Endothelial cell of umbilical vein (primary cell): ENCODE results near the gene DOLK. TPM values are rescaled to one million over a fixed set of nuclear protein-coding genes. Genes with fewer than 3 reads are reported as not detected.

Experiments
- BruUV-seq: library from RNA; stranded (reverse); fragments of 400-500 nt; replicated peaks from 2 replicates; lab custom pipeline; 2021; lab: Mats Ljungman, UMichigan
- CTCF ChIA-PET: fragments of 300-600, 350-600 bp; sonication (Branson Sonifier 250); formaldehyde crosslinking; loops from one replicate; lab custom pipeline; 2021; ENCODE audit warnings: antibody characterized with exemption, inconsistent platforms; lab: Charles Lee
- POLR2A ChIA-PET: fragments of 300-600, 350-600 bp; sonication (Branson Sonifier 250); formaldehyde crosslinking; loops from one replicate; lab custom pipeline; 2021; ENCODE audit warnings: antibody characterized with exemption, inconsistent platforms; lab: Charles Lee
- DNase-seq: peaks from one replicate; pipeline ENCODE4 v3.0.0-alpha.2; 2011; ENCODE audit warnings: low read depth, low spot score
- FAIRE-seq: peaks from 2 replicates; lab custom pipeline; 2011; peaks lifted over from hg19 to GRCh38; lab: Jason Lieb, UNC
- H2AFZ ChIP-seq: 2 replicates; pipeline ENCODE4 v1.6.0; 2012; ENCODE audit warnings: low read depth, low read length, control low read depth, inconsistent platforms
- H3K27ac ChIP-seq: 2 replicates; pipeline ENCODE4 v1.5.1; 2011; ENCODE audit warnings: low read depth, mild to moderate bottlenecking, control low read depth, low read length, moderate library complexity; ENCODE audit not compliant: insufficient read depth
- H3K27me3 ChIP-seq, 2 experiments: 2 replicates each; pipeline versions ENCODE4 v1.6.0 to v1.6.1; 2011; ENCODE audit warnings: low read length in 2 of 2, mixed read lengths in 1 of 2; ENCODE audit not compliant: control insufficient read depth in 2 of 2, insufficient read depth in 2 of 2
- H3K36me3 ChIP-seq, 2 experiments: 2 replicates in 1 of 2; 3 replicates in 1 of 2; pipeline ENCODE4 v1.5.1; 2011; ENCODE audit warnings: low read length in 2 of 2, mild to moderate bottlenecking in 1 of 2, moderate library complexity in 1 of 2; ENCODE audit not compliant: control insufficient read depth in 2 of 2, insufficient read depth in 2 of 2; ENCODE audit errors: extremely low read depth in 1 of 2
- H3K4me1 ChIP-seq: 3 replicates; pipeline ENCODE4 v1.5.1; 2011; ENCODE audit warnings: mild to moderate bottlenecking, low read length; ENCODE audit not compliant: control insufficient read depth, insufficient read depth; ENCODE audit errors: extremely low read depth
- H3K4me2 ChIP-seq: 2 replicates; pipeline ENCODE4 v1.6.1; 2011; ENCODE audit warnings: low read length, control low read depth, mixed read lengths; ENCODE audit not compliant: insufficient read depth
- H3K4me3 ChIP-seq, 3 experiments: fragments of 200-600 bp in 1 of 3; sonication (generic), shearing (Covaris generic) in 1 of 3; replicated peaks in 1 of 3; 2 replicates each; pipeline ENCODE4 v1.5.1; 2011 to 2016; ENCODE audit warnings: control low read depth in 3 of 3, low read length in 3 of 3, mild to moderate bottlenecking in 2 of 3, inconsistent platforms in 1 of 3, low read depth in 1 of 3, moderate library complexity in 1 of 3; ENCODE audit not compliant: insufficient read depth in 1 of 3
- H3K79me2 ChIP-seq: 2 replicates; pipeline ENCODE4 v1.6.0; 2012; ENCODE audit warnings: low read length, inconsistent platforms; ENCODE audit not compliant: control insufficient read depth, insufficient read depth
- H3K9ac ChIP-seq: replicated peaks from 2 replicates; pipeline ENCODE3; 2011; ENCODE audit warnings: low read length, control low read depth; ENCODE audit not compliant: insufficient read depth; ENCODE audit errors: extremely low read depth
- H3K9me1 ChIP-seq: replicated peaks from 3 replicates; pipeline ENCODE4 v1.6.0; 2011; ENCODE audit warnings: mild to moderate bottlenecking, low read length; ENCODE audit not compliant: control insufficient read depth, insufficient read depth; ENCODE audit errors: extremely low read depth
- H3K9me3 ChIP-seq: replicated peaks from 2 replicates; pipeline ENCODE4 v1.5.1; 2012; ENCODE audit warnings: low read length, inconsistent platforms; ENCODE audit not compliant: control insufficient read depth, insufficient read depth
- H4K20me1 ChIP-seq: replicated peaks from 2 replicates; pipeline ENCODE3; 2011; ENCODE audit warnings: mild to moderate bottlenecking, low read length; ENCODE audit not compliant: control insufficient read depth, insufficient read depth; ENCODE audit errors: extremely low read depth
- CTCF ChIP-seq, 2 donors: IDR thresholded peaks; 1 replicate in 1 of 2; 2 replicates in 1 of 2; pipeline ENCODE4 v1.5.1; 2011; ENCODE audit warnings: low read length in 2 of 2, mild to moderate bottlenecking in 2 of 2, moderate library complexity in 2 of 2, control low read depth in 1 of 2, inconsistent platforms in 1 of 2, low read depth in 1 of 2; ENCODE audit not compliant: insufficient read depth in 1 of 2; ENCODE audit errors: extremely low read depth in 1 of 2
- EZH2 ChIP-seq: IDR thresholded peaks from 2 replicates; pipeline ENCODE4 v1.6.1; 2012; ENCODE audit warnings: borderline replicate concordance, low read depth, mild to moderate bottlenecking, moderate library complexity, low read length, inconsistent platforms; ENCODE audit not compliant: severe bottlenecking
- FOS ChIP-seq: IDR thresholded peaks from 2 replicates; pipeline ENCODE4 v1.6.1; 2011; ENCODE audit warnings: mild to moderate bottlenecking, low read length, moderate library complexity, borderline replicate concordance; ENCODE audit not compliant: insufficient read depth
- GATA2 ChIP-seq: IDR thresholded peaks from 2 replicates; pipeline ENCODE4 v1.7.0; 2011; ENCODE audit warnings: low read depth, mild to moderate bottlenecking, moderate library complexity, mixed read lengths, low read length; ENCODE audit not compliant: insufficient read length, insufficient read depth
- JUN ChIP-seq: IDR thresholded peaks from 2 replicates; pipeline ENCODE4 v1.6.1; 2011; ENCODE audit warnings: borderline replicate concordance, low read depth; ENCODE audit not compliant: insufficient read length, insufficient read depth
- MAX ChIP-seq: IDR thresholded peaks from 2 replicates; pipeline ENCODE4 v1.6.1; 2011; ENCODE audit not compliant: insufficient read depth, insufficient read length
- MYC ChIP-seq: IDR thresholded peaks from one replicate; pipeline ENCODE4 v1.6.1; 2011; ENCODE audit warnings: mild to moderate bottlenecking, low read depth, low read length
- POLR2A ChIP-seq: IDR thresholded peaks from 2 replicates; pipeline ENCODE4 v1.6.1; 2012; ENCODE audit warnings: low read depth, mild to moderate bottlenecking, control low read depth, low read length
- POLR2AphosphoS5 ChIP-seq: IDR thresholded peaks from 2 replicates; pipeline ENCODE4 v1.6.1; 2012; ENCODE audit warnings: low read depth, mild to moderate bottlenecking, control low read depth, low read length, moderate library complexity; ENCODE audit not compliant: insufficient read depth
- dilution Hi-C: fragments of 300-500 bp; cut with MboI; formaldehyde crosslinking; loops from one replicate; pipeline ENCODE4 v1.15.0; 2019; ENCODE audit warnings: low sequenced_read_pairs; ENCODE audit not compliant: extremely low pct_ligation_motif_present
- intact Hi-C: fragments of 100-400 bp; cut with micrococcal nuclease; formaldehyde crosslinking; loops from one replicate; pipeline ENCODE4 v1.10.0; 2022
- polyA plus RNA-seq, 4 experiments: library from polyadenylated mRNA; depleted of rRNA in 3 of 4; stranded (reverse) in 3 of 4; unstranded in 1 of 4; fragments of >200 nt; gene quantifications; 2 replicates each; pipeline versions ENCODE4 v1.2.1 to v1.2.3, GENCODE V29; 2011 to 2012; ENCODE audit warnings: missing spikeins in 1 of 4
- total RNA-seq: library from RNA; stranded (reverse); gene quantifications from 2 replicates; pipeline ENCODE4 v1.2.3, GENCODE V29; 2021

Gene DOLK
- total and polyA plus RNA-seq, 2 donors (not counting 3 experiments of a cell fraction or from before 2014, with no cell fraction given), result 22.3 to 59.8 TPM

- dilution Hi-C loops, result no loop called here
- peak overlapping the region; percentile 52 for H3K27ac ChIP-seq
- FAIRE-seq (no peak), DNase-seq (no peak)
- no peaks in the 10 kb centered on the region for H3K9me3 ChIP-seq
- TF ChIP-seq MAX (no peak), FOS (no peak), GATA2 (no peak), CTCF (IDR thresholded peaks at IDR 0.05; ENCODE audit: extremely low read depth in 1 of 2, insufficient read depth in 1 of 2, low read depth in 1 of 2, low read length in 2 of 2) (no peak), EZH2 (no peak), POLR2AphosphoS5 (no peak), MYC (no peak), JUN (no peak), POLR2A (no peak)
- peaks cover 8% of the 10 kb centered on the region for H3K4me1 ChIP-seq
- H3K9me1 ChIP-seq, result no peaks in the 10 kb centered on the region
- peaks cover 0 to 5% of the 10 kb centered on the region in 2 experiments for H3K36me3 ChIP-seq
- peak overlapping the region; percentile 94 for H3K9ac ChIP-seq
- intact Hi-C loops, result loop anchor here (5.0 kb wide), 3 partner anchors 65 to 215 kb away; partner anchors contain the start of genes KYAT1, LRRC8A and SH3GLB2
- no peaks in the 10 kb centered on the region for H3K27me3 ChIP-seq
- POLR2A ChIA-PET, result no interaction called here
- peak overlapping the region; percentile 89 for H2AFZ ChIP-seq
- CTCF ChIA-PET, result no interaction called here
- BruUV-seq, result no TSS peak
- peak overlapping the region; percentile 55 for H3K4me2 ChIP-seq
- H4K20me1 ChIP-seq, result no peaks in the 10 kb centered on the region
- peak overlapping the region; percentile 78 to 89 (median 88) for H3K4me3 ChIP-seq
- peaks cover 17% of the 10 kb centered on the region for H3K79me2 ChIP-seq
Measured at GRCh38 chr9:128947277-128947526, 201 bp downstream of the DOLK start.
